ENCODE measurements around the gene SLC22A4. TPM values are rescaled to one million over a fixed set of nuclear protein-coding genes. Genes with fewer than 3 reads are reported as not detected.

SLC22A4 gene
- polyA plus RNA-seq, 5 donors, result 3.0 to 3.8 (median 3.1) TPM

DNA sequence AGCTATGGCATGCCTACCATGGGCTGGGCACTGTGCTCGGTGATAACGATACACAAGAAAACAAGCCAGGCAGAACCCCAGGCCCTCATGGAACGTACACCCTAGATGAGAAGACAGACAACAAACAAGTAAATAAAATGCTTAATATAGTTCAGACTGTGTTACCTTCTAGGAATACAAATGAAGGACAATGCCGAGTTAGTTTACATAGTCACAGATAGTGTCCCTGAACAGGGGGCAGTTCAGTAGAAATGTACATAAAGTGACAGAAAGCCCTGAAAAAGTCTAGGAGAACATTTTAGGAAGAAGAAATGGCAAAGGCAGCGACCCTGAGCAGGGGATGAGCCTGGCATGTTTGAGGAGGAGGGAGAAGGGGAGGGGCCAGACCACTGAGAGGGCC is 97.1 kb downstream of the SLC22A4 start:
- DNase-seq, result no peak

DNA sequence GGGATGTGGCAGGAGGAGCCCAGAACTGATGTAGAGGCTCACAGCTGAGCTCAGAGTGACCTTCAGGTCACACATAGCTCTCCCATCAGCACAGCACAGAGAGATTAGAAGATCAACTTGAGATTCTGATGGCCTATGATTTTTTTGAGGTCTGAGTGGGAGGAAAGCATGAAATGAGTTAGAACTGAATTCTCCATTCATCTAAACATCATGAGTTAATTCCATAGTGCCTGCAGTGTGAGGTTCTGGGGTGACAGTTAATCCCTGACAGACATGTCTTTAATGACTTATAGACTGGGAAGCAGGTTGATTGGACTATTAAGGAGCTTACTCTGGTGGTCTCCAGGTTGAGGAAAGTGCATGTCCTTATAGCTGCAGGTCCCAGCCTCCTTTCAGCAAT is 97.7 kb downstream of the SLC22A4 start:
- no peak for DNase-seq

DNA sequence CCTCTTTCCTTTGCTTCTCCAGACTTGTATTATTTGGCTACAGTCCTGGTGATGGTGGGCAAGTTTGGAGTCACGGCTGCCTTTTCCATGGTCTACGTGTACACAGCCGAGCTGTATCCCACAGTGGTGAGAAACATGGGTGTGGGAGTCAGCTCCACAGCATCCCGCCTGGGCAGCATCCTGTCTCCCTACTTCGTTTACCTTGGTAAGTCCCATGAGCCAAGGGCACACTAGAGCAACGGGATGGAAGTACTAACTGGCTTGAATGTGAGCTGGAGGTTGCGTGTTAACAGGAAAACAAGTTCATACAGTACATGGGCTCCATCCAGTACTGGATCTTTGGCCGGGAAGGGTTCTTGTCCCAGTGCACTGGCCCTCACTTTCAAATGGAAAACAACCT is 98.2 kb downstream of the SLC22A4 start:
- DNase-seq, result no peak

DNA sequence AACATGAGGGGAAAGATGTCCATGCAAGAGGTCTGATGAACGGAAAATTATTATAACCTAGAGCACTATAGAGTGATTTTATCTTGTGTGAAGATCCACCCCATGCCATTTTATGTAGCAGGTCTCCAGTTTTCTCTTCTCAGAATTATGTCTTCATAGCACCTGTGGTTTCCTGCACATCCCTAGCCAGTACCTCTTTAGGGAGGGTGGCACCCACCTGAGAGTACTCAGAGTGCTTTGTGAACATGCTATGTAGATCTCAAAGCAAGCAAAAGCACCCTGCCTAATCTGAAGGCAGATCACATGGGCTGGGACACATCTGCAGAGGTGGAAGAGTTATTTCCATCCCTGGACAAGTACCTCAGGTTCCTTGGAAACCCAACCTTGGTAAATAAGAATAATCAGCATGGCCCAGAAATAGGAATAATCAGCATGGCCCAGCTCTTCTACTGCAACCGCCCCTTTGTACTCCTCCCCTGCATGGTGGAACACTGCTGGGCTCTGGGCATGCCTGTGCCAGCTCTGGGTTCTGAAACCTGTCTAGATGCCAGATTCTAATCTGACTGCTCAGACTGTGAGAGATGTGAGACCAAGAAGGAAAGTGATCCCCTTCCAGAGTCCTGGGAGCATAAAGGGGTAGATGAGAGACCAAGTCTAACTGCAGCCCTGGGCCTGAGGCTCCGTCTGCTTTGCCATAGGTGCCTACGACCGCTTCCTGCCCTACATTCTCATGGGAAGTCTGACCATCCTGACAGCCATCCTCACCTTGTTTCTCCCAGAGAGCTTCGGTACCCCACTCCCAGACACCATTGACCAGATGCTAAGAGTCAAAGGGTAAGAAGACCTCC is 99.0 kb downstream of the SLC22A4 start:
- DNase-seq, result no peak

Other genes with a start within 250 kb of the SLC22A4 start
- gene IL3, start 233.7 kb upstream of the SLC22A4 start, polyA plus RNA-seq (ENCODE audit: insufficient read depth in 1 of 5, insufficient read length in 5 of 5, low replicate concordance in 1 of 5), result not detected
- under 1 TPM in 3 of 5 donors, not detected in 2; 0.14 to 0.30 (median 0.18) TPM for gene CSF2, start 220.6 kb upstream of the SLC22A4 start, polyA plus RNA-seq (ENCODE audit: insufficient read depth in 1 of 5, insufficient read length in 5 of 5, low replicate concordance in 1 of 5)
- 10 to 100 TPM; 24.6 to 42.9 (median 26.7) TPM for gene P4HA2, start 66.5 kb upstream of the SLC22A4 start, polyA plus RNA-seq (ENCODE audit: insufficient read depth in 1 of 5, insufficient read length in 5 of 5, low replicate concordance in 1 of 5)
- gene PDLIM4, start 36.7 kb upstream of the SLC22A4 start, polyA plus RNA-seq (ENCODE audit: insufficient read depth in 1 of 5, insufficient read length in 5 of 5, low replicate concordance in 1 of 5), result 10 to 100 TPM in 2 of 5 donors, 1 to 10 TPM in 3; 8.9 to 18.2 (median 10.0) TPM
- 10 to 100 TPM; 11.6 to 17.1 (median 15.8) TPM for gene SLC22A5, start 75.3 kb downstream of the SLC22A4 start, polyA plus RNA-seq (ENCODE audit: insufficient read depth in 1 of 5, insufficient read length in 5 of 5, low replicate concordance in 1 of 5)
- gene IRF1, start 196.4 kb downstream of the SLC22A4 start, polyA plus RNA-seq (ENCODE audit: insufficient read depth in 1 of 5, insufficient read length in 5 of 5, low replicate concordance in 1 of 5), result 10 to 100 TPM; 15.1 to 22.4 (median 19.3) TPM
- gene IL5, start 249.1 kb downstream of the SLC22A4 start, polyA plus RNA-seq (ENCODE audit: insufficient read depth in 1 of 5, insufficient read length in 5 of 5, low replicate concordance in 1 of 5), result under 1 TPM in 3 of 5 donors, not detected in 2; 0.35 to 0.60 (median 0.44) TPM